ENCODE measurements around the gene HUS1. TPM values are rescaled to one million over a fixed set of nuclear protein-coding genes. Genes with fewer than 3 reads are reported as not detected.
"Not testable (repeated sequence)": the region's sequence is repeated elsewhere in the genome, so short reads cannot be mapped to it uniquely, and the experiment has no call there.

The HUS1 gene
- total RNA-seq, 1 donor from 2014 or later = 47.0 TPM

- peak; percentile 88 for DNase-seq (ENCODE audit: low read depth)
Measured at GRCh38 chr7:47945261-47946015, 34.0 kb downstream of the HUS1 start.

- peak; percentile 49 for DNase-seq (ENCODE audit: low read depth)
Measured at GRCh38 chr7:47944536-47945260, 34.7 kb downstream of the HUS1 start.

- no peak for DNase-seq (ENCODE audit: low read depth)
Measured at GRCh38 chr7:47943676-47944474, 35.5 kb downstream of the HUS1 start.

- not testable (repeated sequence) for DNase-seq (ENCODE audit: low read depth)
Measured at GRCh38 chr7:47942651-47943050, 36.8 kb downstream of the HUS1 start.

- no peak for DNase-seq (ENCODE audit: low read depth)
Measured at GRCh38 chr7:47942132-47942531, 37.3 kb downstream of the HUS1 start.

- DNase-seq (ENCODE audit: low read depth) = peak; percentile 73
Measured at GRCh38 chr7:47941136-47941844, 38.1 kb downstream of the HUS1 start.

GRCh38 chr7:47940088-47941013 is 39.1 kb downstream of the HUS1 start:
- DNase-seq (ENCODE audit: low read depth) = peak; percentile 86

GRCh38 chr7:47939425-47940036 is 39.9 kb downstream of the HUS1 start:
- no peak for DNase-seq (ENCODE audit: low read depth)

- no peak for DNase-seq (ENCODE audit: low read depth)
Measured at GRCh38 chr7:47938574-47939165, 40.7 kb downstream of the HUS1 start.

GRCh38 chr7:47937711-47938573 is 41.5 kb downstream of the HUS1 start:
- no peak for DNase-seq (ENCODE audit: low read depth)

- no peak for DNase-seq (ENCODE audit: low read depth)
Measured at GRCh38 chr7:47937065-47937687, 42.2 kb downstream of the HUS1 start.

GRCh38 chr7:47936323-47936722 is 43.1 kb downstream of the HUS1 start:
- DNase-seq (ENCODE audit: low read depth) = no peak

GRCh38 chr7:47935336-47935735 is 44.1 kb downstream of the HUS1 start:
- no peak for DNase-seq (ENCODE audit: low read depth)

GRCh38 chr7:47934831-47935230 is 44.6 kb downstream of the HUS1 start:
- no peak for DNase-seq (ENCODE audit: low read depth)

GRCh38 chr7:47933215-47933614 is 46.2 kb downstream of the HUS1 start:
- DNase-seq (ENCODE audit: low read depth) = no peak

GRCh38 chr7:47932466-47933037 is 46.9 kb downstream of the HUS1 start:
- DNase-seq (ENCODE audit: low read depth) = no peak

- DNase-seq (ENCODE audit: low read depth) = peak; percentile 81
Measured at GRCh38 chr7:47932016-47932415, 47.4 kb downstream of the HUS1 start.

Data from myocyte (in vitro differentiated cells).